ENCODE data around the gene KREMEN2. TPM values are rescaled to one million over a fixed set of nuclear protein-coding genes. Genes with fewer than 3 reads are reported as not detected.

KREMEN2 gene
- total RNA-seq, 2 experiments from 2014 or later = not detected

- ATAC-seq (ENCODE audit: poor library complexity) (no peak), DNase-seq (peak in 1 of 14 experiments; percentile 26)
- peaks cover 15 to 20% of the 10 kb centered on the region in 2 experiments for H3K27me3 ChIP-seq (ENCODE audit: control insufficient read depth in 1 of 2, insufficient read depth in 2 of 2, low read length in 2 of 2)
- ChIA-PET CTCF (no interaction called here), POLR2A (no interaction called here)
- Mint-ChIP-seq H3K9me3 (no peaks in the 10 kb centered on the region), H3K36me3 (ENCODE audit: low read depth) (peaks cover under 1% of the 10 kb centered on the region), H3K27ac (no peak overlapping the region), H3K27me3 (peaks cover 10% of the 10 kb centered on the region), H3K4me3 (no peak overlapping the region), H3K4me1 (ENCODE audit: low read depth) (no peaks in the 10 kb centered on the region)
- no peaks in the 10 kb centered on the region for H3K36me3 ChIP-seq (ENCODE audit: insufficient read depth, low read length)
- H3K27ac ChIP-seq (ENCODE audit: low read depth in 1 of 2, low read length in 2 of 2) = no peak overlapping the region
- intact Hi-C loops (cut with DNase I, micrococcal nuclease) = no loop called here
- TF ChIP-seq CTCF (IDR thresholded peaks at IDR 0.05) = no peak
- H3K9me3 ChIP-seq (ENCODE audit: control insufficient read depth in 1 of 2, insufficient read depth in 1 of 2, low read length in 2 of 2) = peaks cover 0 to 7% of the 10 kb centered on the region in 2 experiments
- H3K4me3 ChIP-seq (ENCODE audit: low read length) = no peak overlapping the region
- peaks cover 6% of the 10 kb centered on the region for H3K4me1 ChIP-seq (ENCODE audit: insufficient read depth, low read length)
Measured at GRCh38 chr16:2954656-2955381, 9.3 kb upstream of the KREMEN2 start.

- ChIA-PET CTCF (no interaction called here), POLR2A (no interaction called here)
- no peaks in the 10 kb centered on the region for H3K36me3 ChIP-seq (ENCODE audit: insufficient read depth, low read length)
- intact Hi-C loops (cut with DNase I, micrococcal nuclease) = no loop called here
- H3K27ac Mint-ChIP-seq = no peak overlapping the region
- H3K27me3 Mint-ChIP-seq = peaks cover 10% of the 10 kb centered on the region
- peaks cover 0 to 7% of the 10 kb centered on the region in 2 experiments for H3K9me3 ChIP-seq (ENCODE audit: control insufficient read depth in 1 of 2, insufficient read depth in 1 of 2, low read length in 2 of 2)
- H3K4me3 Mint-ChIP-seq = no peak overlapping the region
- H3K4me1 ChIP-seq (ENCODE audit: insufficient read depth, low read length) = peaks cover 6% of the 10 kb centered on the region
- H3K27me3 ChIP-seq (ENCODE audit: control insufficient read depth in 1 of 2, insufficient read depth in 2 of 2, low read length in 2 of 2) = peaks cover 15 to 20% of the 10 kb centered on the region in 2 experiments
- H3K27ac ChIP-seq (ENCODE audit: low read depth in 1 of 2, low read length in 2 of 2) = no peak overlapping the region
- DNase-seq (peak in 1 of 14 experiments; percentile 16), ATAC-seq (ENCODE audit: poor library complexity) (no peak)
- no peak overlapping the region for H3K4me3 ChIP-seq (ENCODE audit: low read length)
- H3K36me3 Mint-ChIP-seq (ENCODE audit: low read depth) = no peaks in the 10 kb centered on the region
- H3K4me1 Mint-ChIP-seq (ENCODE audit: low read depth) = no peaks in the 10 kb centered on the region
- no peaks in the 10 kb centered on the region for H3K9me3 Mint-ChIP-seq
- TF ChIP-seq CTCF (IDR thresholded peaks at IDR 0.05) = no peak
Measured at GRCh38 chr16:2955438-2955778, 8.7 kb upstream of the KREMEN2 start.

GRCh38 chr16:2955779-2956578 is 8.1 kb upstream of the KREMEN2 start:
- peak in 1 of 14 experiments; percentile 35 for DNase-seq
- H3K27me3 ChIP-seq (ENCODE audit: control insufficient read depth in 1 of 2, insufficient read depth in 2 of 2, low read length in 2 of 2) = peaks cover 20% of the 10 kb centered on the region in 2 experiments

More at GRCh38 chr16:2955779-2956578, 8.1 kb upstream of the KREMEN2 start:
- CTCF ChIA-PET = no interaction called here
- H3K9me3 Mint-ChIP-seq = no peaks in the 10 kb centered on the region
- H3K27me3 Mint-ChIP-seq = peaks cover 10% of the 10 kb centered on the region
- Histone ChIP-seq H3K4me1 (ENCODE audit: insufficient read depth, low read length) (peaks cover 6% of the 10 kb centered on the region), H3K36me3 (ENCODE audit: insufficient read depth, low read length) (no peaks in the 10 kb centered on the region), H3K27ac (ENCODE audit: low read depth in 1 of 2, low read length in 2 of 2) (no peak overlapping the region), H3K4me3 (ENCODE audit: low read length) (no peak overlapping the region), H3K9me3 (ENCODE audit: control insufficient read depth in 1 of 2, insufficient read depth in 1 of 2, low read length in 2 of 2) (peaks cover 0 to 7% of the 10 kb centered on the region in 2 experiments)
- no peaks in the 10 kb centered on the region for H3K4me1 Mint-ChIP-seq (ENCODE audit: low read depth)
- H3K27ac Mint-ChIP-seq = no peak overlapping the region
- H3K4me3 Mint-ChIP-seq = no peak overlapping the region
- H3K36me3 Mint-ChIP-seq (ENCODE audit: low read depth) = no peaks in the 10 kb centered on the region
- intact Hi-C loops (cut with DNase I, micrococcal nuclease) = no loop called here
- no peak for TF ChIP-seq CTCF (IDR thresholded peaks at IDR 0.05)
- POLR2A ChIA-PET = no interaction called here
- ATAC-seq (ENCODE audit: poor library complexity) = no peak
